GM21528 (cell line): ENCODE results near the gene NUDT16.

Experiments used
- ATAC-seq: cut with Tn5 transposase; IDR thresholded peaks from one replicate; pipeline ENCODE4 v1.9.1; 2021; ENCODE audit warnings: mild to moderate bottlenecking, moderate library complexity; ENCODE audit not compliant: unreplicated experiment, low FRiP score

The NUDT16 gene

DNA sequence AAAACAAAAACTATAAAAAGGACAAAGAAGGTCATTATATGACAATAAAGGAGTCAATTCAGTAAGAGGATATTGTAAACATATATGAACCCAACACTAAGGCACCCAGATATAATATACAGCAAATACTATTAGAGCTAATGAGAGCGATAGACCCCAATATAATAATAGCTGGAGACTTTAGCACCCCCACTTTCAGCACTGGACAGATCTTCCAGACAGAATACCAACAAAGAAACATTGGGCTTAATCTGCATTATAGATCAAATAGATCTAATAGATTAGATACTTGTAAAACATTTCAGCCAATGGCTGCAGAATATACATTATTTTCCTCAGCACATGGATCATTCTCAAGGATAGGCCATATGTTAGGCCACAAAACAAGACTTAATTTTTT is 53.4 kb downstream of the NUDT16 start:
- no peak for ATAC-seq
